ENCODE results near the gene CACNB4.
"Not testable (repeated sequence)": the region's sequence is repeated elsewhere in the genome, so short reads cannot be mapped to it uniquely, and the experiment has no call there.

CACNB4 gene

GRCh38 chr2:151945186-151945585 is 153.7 kb downstream of the CACNB4 start:
- no peak for DNase-seq (ENCODE audit: low read depth)

- DNase-seq (ENCODE audit: low read depth): no peak
These were observed 155.4 kb downstream of the CACNB4 start for GRCh38 chr2:151943461-151943860.

- not testable (repeated sequence) for DNase-seq (ENCODE audit: low read depth)
These were observed 156.2 kb downstream of the CACNB4 start for GRCh38 chr2:151942540-151943205.

- DNase-seq (ENCODE audit: low read depth): no peak
These were observed 160.9 kb downstream of the CACNB4 start for GRCh38 chr2:151937966-151938365.

- DNase-seq (ENCODE audit: low read depth): no peak
These were observed 162.2 kb downstream of the CACNB4 start for GRCh38 chr2:151936626-151937025.

- no peak for DNase-seq (ENCODE audit: low read depth)
These were observed 165.5 kb downstream of the CACNB4 start for GRCh38 chr2:151933266-151933804.

GRCh38 chr2:151931756-151932155 is 167.1 kb downstream of the CACNB4 start:
- no peak for DNase-seq (ENCODE audit: low read depth)

- no peak for DNase-seq (ENCODE audit: low read depth)
These were observed 167.7 kb downstream of the CACNB4 start for GRCh38 chr2:151931030-151931611.

GRCh38 chr2:151930042-151930441 is 168.8 kb downstream of the CACNB4 start:
- no peak for DNase-seq (ENCODE audit: low read depth)

- no peak for DNase-seq (ENCODE audit: low read depth)
These were observed 170.5 kb downstream of the CACNB4 start for GRCh38 chr2:151928380-151928779.

GRCh38 chr2:151927501-151928221 is 171.2 kb downstream of the CACNB4 start:
- no peak for DNase-seq (ENCODE audit: low read depth)

GRCh38 chr2:151922845-151923666 is 175.8 kb downstream of the CACNB4 start:
- DNase-seq (ENCODE audit: low read depth): no peak

GRCh38 chr2:151919786-151920185 is 179.1 kb downstream of the CACNB4 start:
- DNase-seq (ENCODE audit: low read depth): no peak

GRCh38 chr2:151918308-151918707 is 180.5 kb downstream of the CACNB4 start:
- DNase-seq (ENCODE audit: low read depth): no peak

- DNase-seq (ENCODE audit: low read depth): no peak
These were observed 182.2 kb downstream of the CACNB4 start for GRCh38 chr2:151916632-151917031.

- not testable (repeated sequence) for DNase-seq (ENCODE audit: low read depth)
These were observed 183.2 kb downstream of the CACNB4 start for GRCh38 chr2:151915629-151916025.

- no peak for DNase-seq (ENCODE audit: low read depth)
These were observed 183.7 kb downstream of the CACNB4 start for GRCh38 chr2:151914989-151915628.

- DNase-seq (ENCODE audit: low read depth): no peak
These were observed 190.5 kb downstream of the CACNB4 start for GRCh38 chr2:151908204-151908882.

GRCh38 chr2:151907286-151908203 is 191.3 kb downstream of the CACNB4 start:
- DNase-seq (ENCODE audit: low read depth): no peak

- no peak for DNase-seq (ENCODE audit: low read depth)
These were observed 192.2 kb downstream of the CACNB4 start for GRCh38 chr2:151906633-151906998.

Measured in HS-27A (cell line).